HG02588 (cell line): ENCODE data around the gene INHBC.
"Not testable (repeated sequence)": the region's sequence is repeated elsewhere in the genome, so short reads cannot be mapped to it uniquely, and the experiment has no call there.

ENCODE experiments used
- ATAC-seq: cut with Tn5 transposase; IDR thresholded peaks from one replicate; pipeline ENCODE4 v1.9.1; 2021; ENCODE audit warnings: mild to moderate bottlenecking, moderate library complexity; ENCODE audit not compliant: unreplicated experiment

INHBC gene

GRCh38 chr12:57434517-57435223, at the start of gene INHBC:
Gene INHBC, plus strand, starts transcription at chr12:57434784. Its CDS starts 103 bp downstream, at chr12:57434887.
- no peak for ATAC-seq

GRCh38 chr12:57385586-57385985, 49.0 kb upstream of the INHBC start:
- ATAC-seq: no peak

DNA sequence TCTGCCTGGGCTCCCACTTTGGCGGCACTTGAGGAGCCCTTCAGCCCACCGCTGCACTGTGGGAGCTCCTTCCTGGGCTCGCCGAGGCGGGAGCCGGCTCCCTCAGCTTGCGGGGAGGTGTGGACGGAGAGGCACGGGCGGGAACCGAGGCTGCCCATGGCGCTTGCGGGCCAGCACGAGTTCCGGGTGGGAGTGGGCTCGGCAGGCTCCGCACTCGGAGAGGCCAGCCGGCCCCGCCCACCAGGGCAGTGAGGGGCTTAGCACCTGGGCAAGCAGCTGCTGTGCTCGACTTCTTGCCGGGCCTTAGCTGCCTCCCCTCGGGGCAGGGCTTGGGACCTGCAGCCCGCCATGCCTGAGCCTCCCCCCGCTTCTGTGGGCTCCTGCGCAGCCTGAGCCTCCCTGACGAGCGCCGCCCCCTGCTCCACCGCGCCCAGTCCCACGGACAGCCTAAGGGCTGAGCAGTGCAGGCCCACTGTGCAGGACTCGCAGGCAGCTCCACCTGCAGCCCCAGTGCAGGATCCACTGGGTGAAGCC, 48.3 kb upstream of the INHBC start:
- no peak for ATAC-seq

DNA sequence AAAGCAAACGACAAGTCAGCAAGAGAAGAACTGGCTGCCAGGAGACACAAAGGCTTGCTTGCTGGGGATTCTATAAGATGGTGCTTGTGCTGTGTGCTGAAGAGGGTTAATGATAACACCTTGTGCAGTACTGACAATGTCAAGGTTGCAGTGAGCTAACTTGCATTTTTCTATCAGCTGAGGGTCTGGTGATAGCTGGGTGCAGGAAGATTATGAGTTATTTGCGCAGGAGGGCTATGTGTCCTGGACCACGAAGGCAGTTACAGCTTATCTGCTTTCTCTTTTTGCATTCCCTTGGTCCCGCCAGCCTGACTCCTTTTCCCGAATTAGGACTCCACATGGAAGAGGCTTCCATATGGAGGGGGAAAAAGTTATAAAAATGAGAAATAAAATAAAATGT, 46.2 kb upstream of the INHBC start:
- ATAC-seq: no peak

DNA sequence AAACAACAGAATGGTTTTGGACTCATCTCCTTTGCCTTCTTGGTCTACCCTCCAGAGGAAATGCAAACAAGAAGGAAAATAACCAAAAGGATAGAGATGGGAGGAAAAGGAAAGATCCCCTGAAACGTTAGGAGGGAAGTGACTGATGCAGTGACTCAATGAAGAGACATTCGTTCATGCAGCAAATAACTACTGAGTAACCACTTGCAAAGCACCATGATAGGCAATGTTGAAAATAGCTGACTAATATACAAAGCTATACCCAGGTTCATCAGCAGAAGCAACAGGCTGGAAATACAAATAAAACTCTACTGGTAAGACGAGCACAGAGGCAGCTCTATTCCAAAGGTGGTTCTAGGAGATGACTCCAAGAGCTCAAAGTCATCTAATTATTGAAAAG, 45.6 kb upstream of the INHBC start:
- no peak for ATAC-seq

DNA sequence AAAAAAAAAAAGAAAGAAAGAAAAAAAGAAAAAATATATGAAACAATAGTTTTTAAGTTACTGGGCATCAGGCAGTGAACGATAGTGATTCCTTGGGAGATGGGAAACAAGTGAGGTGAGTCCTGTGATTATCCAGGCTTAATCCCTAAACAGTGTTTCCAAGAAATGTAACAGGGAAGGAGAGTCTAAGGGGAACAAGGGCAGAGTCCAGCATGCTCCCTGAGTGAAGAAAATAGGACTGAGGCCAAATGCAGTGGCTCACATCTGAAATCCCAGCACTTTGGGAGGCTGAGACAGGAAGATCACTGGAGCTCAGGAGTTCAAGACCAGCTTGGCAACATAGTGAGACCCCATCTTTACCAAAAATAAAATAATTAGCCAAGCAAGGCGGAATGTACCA, 44.4 kb upstream of the INHBC start:
- ATAC-seq: no peak

DNA sequence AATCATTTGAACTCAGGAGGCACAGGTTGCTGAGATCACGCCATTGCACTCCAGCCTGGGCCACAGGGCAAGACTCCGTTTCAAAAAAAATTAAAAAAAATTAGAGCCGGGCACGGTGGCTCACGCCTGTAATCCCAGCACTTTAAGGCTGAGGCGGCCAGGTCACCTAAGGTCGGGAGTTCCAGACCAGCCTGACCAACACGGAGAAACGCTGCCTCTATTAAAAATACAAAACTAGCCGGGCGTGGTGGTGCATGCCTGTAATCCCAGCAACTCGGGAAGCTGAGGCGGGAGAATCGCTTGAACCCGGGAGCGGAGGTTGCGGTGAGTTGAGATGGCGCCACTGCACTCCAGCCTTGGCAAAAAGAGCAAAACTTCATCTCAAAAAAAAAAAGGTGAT, 39.5 kb upstream of the INHBC start:
- ATAC-seq: no peak

- no peak for ATAC-seq
Measured at GRCh38 chr12:57397441-57397840, 37.1 kb upstream of the INHBC start.

- not testable (repeated sequence) for ATAC-seq
Measured at GRCh38 chr12:57399718-57400463, 34.7 kb upstream of the INHBC start.

DNA sequence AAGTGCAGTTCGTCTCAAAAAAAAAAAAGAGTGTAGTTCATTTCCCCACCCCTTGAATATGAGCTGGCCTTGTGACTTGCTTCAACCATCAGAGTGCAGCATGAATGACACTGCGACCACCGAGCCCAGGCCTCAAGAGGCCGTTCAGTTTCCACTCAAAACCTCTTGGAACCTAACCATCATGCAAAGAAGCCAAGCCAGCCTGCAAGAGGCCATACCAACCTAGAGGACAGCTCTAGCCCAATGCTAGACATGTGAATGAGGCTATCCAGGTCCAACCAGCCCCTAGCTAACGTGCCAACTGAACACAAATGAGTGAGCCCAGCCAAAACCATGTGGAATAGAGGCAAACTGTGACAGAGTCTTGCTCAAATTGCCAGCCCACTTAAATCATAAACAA, 33.4 kb upstream of the INHBC start:
- no peak for ATAC-seq

GRCh38 chr12:57402156-57402555, 32.4 kb upstream of the INHBC start:
- ATAC-seq: not testable (repeated sequence)

DNA sequence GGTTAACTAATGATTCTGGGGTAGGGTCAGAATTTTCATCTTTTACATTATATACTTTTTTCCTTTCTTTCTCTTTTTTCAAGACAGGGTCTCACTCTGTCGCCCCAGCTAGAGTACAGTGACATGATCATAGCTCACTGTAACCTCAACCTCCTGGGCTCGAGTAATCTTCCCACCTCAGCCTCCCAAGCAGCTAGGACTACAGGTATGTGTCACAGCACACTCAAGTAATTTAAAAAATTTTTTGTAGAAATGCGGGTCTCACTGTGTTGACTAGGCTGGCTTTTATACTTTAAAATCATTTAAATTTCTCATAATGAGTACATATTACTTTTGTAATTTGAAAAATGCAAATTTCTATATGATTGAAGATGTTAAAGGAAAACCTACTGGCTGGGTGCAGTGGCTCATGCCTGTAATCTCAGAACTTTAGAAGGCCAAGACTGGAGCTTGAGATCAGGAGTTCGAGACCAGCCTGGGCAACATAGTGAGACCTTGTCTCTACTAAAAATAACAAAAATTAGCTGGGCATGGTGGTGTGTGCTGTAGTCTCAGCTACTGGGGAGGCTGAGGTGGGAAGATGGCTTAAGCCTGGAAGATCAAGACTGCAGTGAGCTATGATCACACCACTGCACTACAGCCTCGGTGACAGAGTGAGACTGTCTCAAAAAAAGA, 29.5 kb upstream of the INHBC start:
- ATAC-seq: no peak

- no peak for ATAC-seq
Measured at GRCh38 chr12:57410534-57410933, 24.1 kb upstream of the INHBC start.

- ATAC-seq: not testable (repeated sequence)
Measured at GRCh38 chr12:57414160-57414559, 20.4 kb upstream of the INHBC start.

DNA sequence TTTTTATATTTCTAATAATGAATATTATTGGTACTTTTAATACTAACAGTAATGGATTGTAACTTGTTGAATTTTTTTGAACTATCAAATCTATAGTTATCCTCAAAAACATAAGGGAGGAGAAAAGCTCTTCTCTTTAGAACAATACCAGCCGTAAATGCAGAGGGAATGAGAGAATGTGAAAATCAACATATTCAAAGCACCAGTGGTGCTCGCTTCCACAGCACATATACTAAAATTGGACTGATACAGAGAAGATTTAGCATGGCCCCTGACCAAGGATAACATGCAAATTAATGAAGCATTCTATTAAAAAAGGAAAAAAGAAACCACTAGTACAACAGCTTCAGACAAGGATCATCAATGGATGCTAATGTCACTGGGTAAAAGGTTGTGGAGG, 19.5 kb upstream of the INHBC start:
- no peak for ATAC-seq

DNA sequence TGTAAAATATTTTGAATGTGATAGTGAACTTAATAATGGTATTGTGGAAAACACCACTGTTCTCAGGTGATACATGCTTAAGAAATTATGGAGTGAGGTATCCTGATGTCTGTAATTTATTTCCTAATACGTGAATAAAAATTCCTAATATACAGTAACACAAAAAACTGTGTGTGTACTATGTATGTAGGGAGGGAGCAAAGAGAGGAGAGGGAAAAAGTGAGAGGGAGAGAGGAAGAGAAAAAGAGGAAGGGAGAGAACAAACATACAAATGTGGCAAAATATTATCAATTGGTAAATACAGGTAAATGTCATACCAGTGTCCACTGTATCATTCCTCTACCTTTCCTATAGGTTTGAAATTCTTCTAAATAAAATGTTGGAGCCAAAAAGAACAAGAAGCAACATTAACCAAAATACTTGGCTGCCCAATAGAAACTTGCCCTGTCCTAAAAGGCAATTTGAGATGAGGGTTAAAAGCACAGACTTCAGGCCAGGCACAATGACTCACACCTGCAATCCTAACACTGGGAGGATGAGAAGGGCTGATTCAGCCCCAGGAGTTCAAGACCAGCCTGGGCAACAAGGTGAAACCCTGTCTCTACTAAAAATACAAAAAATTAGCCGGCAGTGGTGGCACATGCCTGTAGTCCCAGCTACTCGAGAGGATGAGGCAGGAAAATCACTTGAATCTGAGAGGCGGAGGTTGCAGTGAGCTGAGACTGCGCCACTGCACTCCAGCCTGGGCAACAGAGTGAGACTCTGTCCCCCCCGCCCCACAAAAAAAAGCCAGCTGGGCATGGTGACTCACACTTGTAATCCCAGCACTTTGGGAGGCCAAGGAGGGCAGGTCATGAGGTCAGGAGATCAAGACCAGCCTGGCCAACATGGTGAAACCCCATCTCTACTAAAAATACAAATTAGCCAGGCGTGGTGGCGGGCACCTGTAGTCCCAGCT, 18.3 kb upstream of the INHBC start:
- ATAC-seq: no peak

GRCh38 chr12:57418255-57418654, 16.3 kb upstream of the INHBC start:
- no peak for ATAC-seq

DNA sequence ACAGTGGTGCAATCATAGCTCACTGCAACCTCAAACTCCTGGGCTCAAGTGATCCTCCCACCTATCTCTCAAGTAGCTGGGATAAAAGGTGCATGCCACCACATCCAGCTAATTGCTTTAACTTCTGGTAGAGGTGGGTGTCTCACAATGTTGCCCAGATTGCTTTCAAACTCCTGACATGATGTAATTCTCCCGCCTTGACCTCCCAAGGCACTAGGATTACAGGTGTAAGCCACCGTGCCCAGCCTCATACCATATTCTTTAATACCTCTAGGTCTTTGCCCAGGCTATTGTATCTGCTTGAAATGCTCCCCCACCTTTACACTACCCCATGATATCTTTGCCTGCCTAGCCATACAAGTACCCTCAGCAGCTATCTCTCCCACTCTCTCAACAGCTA, 15.1 kb upstream of the INHBC start:
- no peak for ATAC-seq

DNA sequence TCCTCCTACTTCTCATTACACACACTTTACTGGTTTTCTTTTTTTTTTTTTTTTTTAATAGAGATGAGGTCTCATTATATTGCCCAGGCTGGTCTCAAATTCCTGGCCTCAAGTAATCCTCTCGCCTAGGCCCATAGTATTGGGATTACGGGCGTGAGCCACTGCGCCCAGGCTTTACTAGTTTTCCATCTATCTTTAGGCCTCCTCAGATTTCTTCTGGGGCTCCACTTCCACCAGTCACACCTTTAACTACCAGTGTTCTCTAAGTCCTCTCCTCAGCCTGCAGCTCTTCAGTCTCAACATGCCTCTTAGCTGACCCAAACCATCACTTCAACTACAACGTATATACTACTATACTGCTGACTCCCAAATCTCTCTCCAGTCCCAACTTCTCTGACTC, 14.1 kb upstream of the INHBC start:
- ATAC-seq: no peak

DNA sequence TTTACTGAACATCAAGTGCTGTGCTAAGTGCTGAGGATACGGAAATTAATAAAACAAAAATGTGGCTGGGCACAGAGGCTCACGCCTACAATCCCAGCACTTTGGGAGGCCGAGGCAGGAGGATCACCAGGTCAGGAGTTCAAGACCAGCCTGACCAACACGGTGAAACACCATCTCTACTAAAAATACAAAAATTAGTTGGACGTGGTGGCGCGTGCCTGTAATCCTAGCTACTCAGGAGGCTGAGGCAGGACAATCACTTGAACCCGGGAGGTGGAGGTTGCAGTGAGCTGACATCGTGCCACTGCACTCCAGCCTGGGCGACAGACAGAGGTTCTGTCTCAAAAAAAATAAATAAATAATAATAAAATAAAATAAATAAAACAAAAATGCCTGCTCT, 7.6 kb upstream of the INHBC start:
- not testable (repeated sequence) for ATAC-seq

DNA sequence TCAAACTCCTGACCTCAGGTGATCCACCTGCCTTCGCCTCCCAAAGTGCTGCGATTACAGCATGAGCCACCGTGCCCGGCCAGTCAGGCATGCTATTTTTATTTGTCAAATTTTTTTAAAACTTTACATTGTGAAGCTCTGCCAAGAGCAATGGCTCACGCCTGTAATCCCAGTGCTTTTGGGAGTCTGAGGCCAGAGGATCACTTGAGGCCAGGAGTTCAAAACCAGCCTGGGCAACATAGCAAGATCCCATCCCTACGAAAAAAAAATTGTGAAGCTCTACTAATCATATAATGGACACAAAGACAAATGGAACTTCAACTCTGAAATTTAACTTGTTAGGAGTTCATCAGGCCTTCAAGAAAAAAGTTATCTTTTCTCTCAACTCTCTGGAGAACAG, 5.6 kb upstream of the INHBC start:
- ATAC-seq: no peak
